Lower leg skin (tissue), 4 donors: ENCODE measurements around the gene BCL11A. TPM values are rescaled to one million over a fixed set of nuclear protein-coding genes. Genes with fewer than 3 reads are reported as not detected.

Experiments
- DNase-seq, 2 donors: peaks; one replicate each; pipeline ENCODE4 v3.0.0-alpha.2; 2019; ENCODE audit warnings: low spot score in 2 of 2
- H3K4me3 ChIP-seq: fragments of 200-600 bp; sonication (generic); 2 replicates; pipeline ENCODE4 v1.5.1; 2017; ENCODE audit warnings: mild to moderate bottlenecking, low read depth; ENCODE audit not compliant: poor library complexity, severe bottlenecking
- CTCF ChIP-seq, 3 donors: fragments of 450-650 bp; IDR thresholded peaks; one replicate each; pipeline ENCODE4 v1.5.1; 2016; ENCODE audit warnings: antibody characterized with exemption in 3 of 3, mild to moderate bottlenecking in 3 of 3, moderate library complexity in 2 of 3
- POLR2A ChIP-seq, 2 donors: fragments of 450-650 bp; IDR thresholded peaks; one replicate each; pipeline ENCODE4 v1.6.1; 2016 to 2017; ENCODE audit warnings: antibody characterized with exemption in 2 of 2, mild to moderate bottlenecking in 1 of 2, moderate library complexity in 1 of 2
- WGBS, 2 donors: methylation state at CpG; one replicate each; pipeline ENCODE4 v1.1.5; 2018; 5-methylcytosine and 5-hydroxymethylcytosine counted together
- intact Hi-C: fragments of 100-400 bp; cut with DNase I; formaldehyde crosslinking; loops from one replicate; pipeline ENCODE4 v1.15.0; 2023; ENCODE audit warnings: low total_unique reads
- total RNA-seq, 4 donors: library from RNA; depleted of rRNA; stranded (reverse); fragments of >200 nt; gene quantifications; one replicate each; pipeline ENCODE4 v1.1.0, GENCODE V29; 2016

The BCL11A gene
- total RNA-seq, 4 donors from 2014 or later = 62.8 to 94.4 (median 71.5) TPM

GRCh38 chr2:60433018-60433596 is 120.3 kb downstream of the BCL11A start:
- no peak for TF ChIP-seq POLR2A (IDR thresholded peaks at IDR 0.05)
- TF ChIP-seq CTCF (IDR thresholded peaks at IDR 0.05) = no peak
- DNase-seq = no peak
- WGBS, 2 donors = 51 to 54% methylated on average over 5 of the region's 5 CpGs
- intact Hi-C loops = no loop called here
- no peak overlapping the region for H3K4me3 ChIP-seq

- WGBS, 2 donors = 60 to 69% methylated on average over 8 of the region's 8 CpGs
- intact Hi-C loops = no loop called here
- TF ChIP-seq CTCF (IDR thresholded peaks at IDR 0.05) (no peak), POLR2A (IDR thresholded peaks at IDR 0.05) (no peak)
- no peak for DNase-seq
- no peak overlapping the region for H3K4me3 ChIP-seq
These were observed 121.3 kb downstream of the BCL11A start for GRCh38 chr2:60432035-60432601.

- intact Hi-C loops = no loop called here
These were observed 123.8 kb downstream of the BCL11A start for GRCh38 chr2:60429681-60430080.

GRCh38 chr2:60426880-60427279 is 126.6 kb downstream of the BCL11A start:
- 86 to 89% methylated on average over 7 of the region's 7 CpGs for WGBS, 2 donors
- no peak for DNase-seq
- intact Hi-C loops = no loop called here
- no peak for TF ChIP-seq CTCF (IDR thresholded peaks at IDR 0.05)
- no peak for TF ChIP-seq POLR2A (IDR thresholded peaks at IDR 0.05)
- no peak overlapping the region for H3K4me3 ChIP-seq

More at GRCh38 chr2:60429681-60430080, 123.8 kb downstream of the BCL11A start:
- WGBS, 2 donors = 68 to 87% methylated on average over 4 of the region's 4 CpGs
- no peak for DNase-seq
- no peak for TF ChIP-seq CTCF (IDR thresholded peaks at IDR 0.05)
- TF ChIP-seq POLR2A (IDR thresholded peaks at IDR 0.05) = no peak
- H3K4me3 ChIP-seq = no peak overlapping the region

- intact Hi-C loops = no loop called here
- no peak overlapping the region for H3K4me3 ChIP-seq
- TF ChIP-seq POLR2A (IDR thresholded peaks at IDR 0.05) (no peak), CTCF (IDR thresholded peaks at IDR 0.05) (no peak)
- no peak for DNase-seq
These were observed 127.1 kb downstream of the BCL11A start for GRCh38 chr2:60426341-60426740.

GRCh38 chr2:60424233-60424632 is 129.2 kb downstream of the BCL11A start:
- WGBS, 2 donors = 74 to 80% methylated on average over 5 of the region's 5 CpGs
- no peak overlapping the region for H3K4me3 ChIP-seq
- TF ChIP-seq POLR2A (IDR thresholded peaks at IDR 0.05) (no peak), CTCF (IDR thresholded peaks at IDR 0.05) (no peak)
- intact Hi-C loops = no loop called here
- DNase-seq = no peak
